HepG2 (cell line): Measurements from ENCODE around the gene ANKRD27. TPM values are rescaled to one million over a fixed set of nuclear protein-coding genes. Genes with fewer than 3 reads are reported as not detected.

Source experiments
- CENPX ChIP-seq: sonication (generic); formaldehyde crosslinking; IDR thresholded peaks from 2 replicates; pipeline ENCODE4 v1.9.0; 2021; ENCODE audit warnings: mild to moderate bottlenecking, missing genetic modification reagents, moderate library complexity
- FOXK1 ChIP-seq: sonication (generic); formaldehyde crosslinking; IDR thresholded peaks from 2 replicates; pipeline ENCODE4 v1.4.0; 2020; ENCODE audit warnings: low read depth, missing genetic modification reagents, borderline replicate concordance
- GMEB1 ChIP-seq: sonication (generic); formaldehyde crosslinking; IDR thresholded peaks from 2 replicates; pipeline ENCODE4 v1.5.1; 2020; ENCODE audit warnings: missing genetic modification reagents, mild to moderate bottlenecking, borderline replicate concordance
- HIVEP1 ChIP-seq: sonication (generic); formaldehyde crosslinking; IDR thresholded peaks from 2 replicates; pipeline ENCODE4 v1.4.0; 2020; ENCODE audit warnings: mild to moderate bottlenecking, missing genetic modification reagents
- IKZF1 ChIP-seq: fragments of 450-650 bp; IDR thresholded peaks from 2 replicates; pipeline ENCODE4 v1.7.1; 2016
- KLF6 ChIP-seq: IDR thresholded peaks from 2 replicates; pipeline ENCODE4 v1.8.0; 2016; ENCODE audit warnings: missing biosample characterization, missing genetic modification reagents
- MZF1 ChIP-seq: sonication (generic); formaldehyde crosslinking; IDR thresholded peaks from 2 replicates; pipeline ENCODE4 v1.8.1; 2023; ENCODE audit warnings: mild to moderate bottlenecking, missing genetic modification reagents, borderline replicate concordance
- NFYC ChIP-seq: IDR thresholded peaks from 2 replicates; pipeline ENCODE4 v1.6.1; 2016; ENCODE audit warnings: missing genetic modification reagents, missing compliant biosample characterization
- RELA ChIP-seq: sonication (generic); formaldehyde crosslinking; IDR thresholded peaks from 2 replicates; pipeline ENCODE4 v1.4.0; 2020; ENCODE audit warnings: missing genetic modification reagents
- RXRB ChIP-seq: IDR thresholded peaks from 2 replicates; pipeline ENCODE4 v1.6.1; 2016; ENCODE audit warnings: borderline replicate concordance, missing genetic modification reagents, missing compliant biosample characterization
- SP5 ChIP-seq: IDR thresholded peaks from 2 replicates; pipeline ENCODE4 v1.6.1; 2016; ENCODE audit warnings: low read depth, borderline replicate concordance
- SUZ12 ChIP-seq: fragments of 150-350 bp; IDR thresholded peaks from 2 replicates; pipeline ENCODE4 v1.6.1; 2014; ENCODE audit warnings: low read depth, low read length
- TOPORS ChIP-seq: sonication (generic); formaldehyde crosslinking; IDR thresholded peaks from 2 replicates; pipeline ENCODE4 v1.8.0; 2023; ENCODE audit warnings: mild to moderate bottlenecking, missing genetic modification reagents
- TSC22D2 ChIP-seq: sonication (generic); formaldehyde crosslinking; IDR thresholded peaks from 2 replicates; pipeline ENCODE4 v1.5.1; 2020; ENCODE audit warnings: missing genetic modification reagents, mild to moderate bottlenecking, borderline replicate concordance
- ZKSCAN8 ChIP-seq: IDR thresholded peaks from 2 replicates; pipeline ENCODE4 v1.6.1; 2016; ENCODE audit warnings: borderline replicate concordance, missing genetic modification reagents, missing compliant biosample characterization
- ZNF12 ChIP-seq: sonication (generic); formaldehyde crosslinking; IDR thresholded peaks from 2 replicates; pipeline ENCODE4 v1.5.0; 2020; ENCODE audit warnings: missing genetic modification reagents
- ZNF513 ChIP-seq: sonication (generic); formaldehyde crosslinking; conservative IDR thresholded peaks from 2 replicates; pipeline ENCODE4 v1.5.0; 2020; ENCODE audit warnings: missing genetic modification reagents
- ZNF776 ChIP-seq: sonication (generic); formaldehyde crosslinking; IDR thresholded peaks from 2 replicates; pipeline ENCODE4 v1.4.0; 2020; ENCODE audit warnings: mild to moderate bottlenecking, missing genetic modification reagents
- ZSCAN5A ChIP-seq: sonication (generic); formaldehyde crosslinking; IDR thresholded peaks from 2 replicates; pipeline ENCODE4 v1.8.0; 2022; ENCODE audit warnings: mild to moderate bottlenecking, missing genetic modification reagents, borderline replicate concordance
- polyA plus RNA-seq, 8 experiments: library from polyadenylated mRNA; depleted of rRNA in 3 of 8; stranded (reverse) in 7 of 8; unstranded in 1 of 8; fragments of >200 nt; fragmentation: Illumina TruSeq in 4 of 8; extraction: Trizol in 4 of 8; gene quantifications; 2 replicates each; pipeline versions ENCODE4 v1.2.1 to v1.2.3, GENCODE V29; 2011 to 2016; ENCODE audit warnings: low read depth in 4 of 8, missing spikeins in 1 of 8, mixed read lengths in 1 of 8; ENCODE audit not compliant: insufficient read depth in 1 of 8
- total RNA-seq, 5 experiments: library from RNA; depleted of rRNA; stranded (reverse); fragments of >200 nt; fragmentation: Illumina TruSeq; extraction: Trizol; gene quantifications; 2 replicates each; pipeline ENCODE4 v1.2.3, GENCODE V29; 2016; ENCODE audit warnings: low read depth in 1 of 5
- TF ChIP-seq, protein P1 (sequence below): sonication (generic); formaldehyde crosslinking; conservative IDR thresholded peaks from 2 replicates; pipeline ENCODE4 v1.4.0; 2020; ENCODE audit warnings: missing genetic modification reagents
- TF ChIP-seq, protein P2 (sequence below): sonication (generic); formaldehyde crosslinking; IDR thresholded peaks from 2 replicates; pipeline ENCODE4 v1.8.1; 2023; ENCODE audit warnings: mild to moderate bottlenecking, inconsistent platforms, moderate library complexity, missing genetic modification reagents, borderline replicate concordance
- TF ChIP-seq, protein P3 (sequence below): IDR thresholded peaks from 2 replicates; pipeline ENCODE4 v1.6.1; 2016; ENCODE audit warnings: low read depth, control low read depth

The ANKRD27 gene
- total and polyA plus RNA-seq, 2 of the 13 experiments (the other 11 are each of a cell fraction or from before 2014, with no cell fraction given): 22.2 to 23.7 TPM

DNA sequence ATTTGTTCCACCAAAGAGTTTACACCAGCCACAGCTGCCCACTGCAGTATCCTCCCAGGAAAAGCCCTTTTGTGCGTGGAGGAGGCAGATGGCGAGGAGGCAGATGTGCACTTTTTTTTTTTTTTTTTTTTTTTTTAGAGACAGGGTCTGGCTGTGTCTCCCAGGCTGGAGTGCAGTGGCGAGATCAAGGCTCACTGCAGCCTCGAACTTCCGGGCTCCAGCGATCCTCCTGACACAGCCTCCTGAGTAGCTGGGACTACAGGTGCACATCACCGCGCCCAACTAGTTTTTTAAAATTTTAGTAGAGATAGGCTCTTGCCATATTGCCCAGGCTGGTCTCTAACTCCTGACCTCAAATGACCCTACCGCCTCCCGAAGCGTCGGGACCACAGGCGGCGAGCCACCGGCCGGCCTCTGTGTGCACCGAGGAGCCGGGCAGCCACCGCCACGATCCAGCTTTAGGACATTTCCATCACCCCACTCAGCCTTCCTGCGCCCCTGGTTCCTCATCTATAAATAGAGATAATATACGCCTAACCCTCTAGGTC is 94.6 kb downstream of the ANKRD27 start (continued):
- TF ChIP-seq ZNF513 (CRISPR knock-in tag) (no peak), FOXK1 (CRISPR knock-in tag) (no peak), CENPX (CRISPR knock-in tag) (no peak), MZF1 (CRISPR knock-in tag) (no peak), IKZF1 (no peak), GMEB1 (CRISPR knock-in tag) (no peak), TOPORS (CRISPR knock-in tag) (0 out of 2 replicates have a peak, but pooled peaks have one; percentile 11), SP5 (CRISPR knock-in tag) (no peak), TSC22D2 (CRISPR knock-in tag) (no peak), KLF6 (CRISPR knock-in tag) (no peak), ZKSCAN8 (no peak), ZNF776 (CRISPR knock-in tag) (no peak), ZNF12 (CRISPR knock-in tag) (no peak), ZSCAN5A (CRISPR knock-in tag) (no peak), NFYC (CRISPR knock-in tag) (no peak), SUZ12 (no peak), HIVEP1 (no peak), RXRB (0 out of 2 replicates have a peak, but pooled peaks have one; percentile 50), RELA (CRISPR knock-in tag) (no peak)
- TF ChIP-seq, protein P1, sequence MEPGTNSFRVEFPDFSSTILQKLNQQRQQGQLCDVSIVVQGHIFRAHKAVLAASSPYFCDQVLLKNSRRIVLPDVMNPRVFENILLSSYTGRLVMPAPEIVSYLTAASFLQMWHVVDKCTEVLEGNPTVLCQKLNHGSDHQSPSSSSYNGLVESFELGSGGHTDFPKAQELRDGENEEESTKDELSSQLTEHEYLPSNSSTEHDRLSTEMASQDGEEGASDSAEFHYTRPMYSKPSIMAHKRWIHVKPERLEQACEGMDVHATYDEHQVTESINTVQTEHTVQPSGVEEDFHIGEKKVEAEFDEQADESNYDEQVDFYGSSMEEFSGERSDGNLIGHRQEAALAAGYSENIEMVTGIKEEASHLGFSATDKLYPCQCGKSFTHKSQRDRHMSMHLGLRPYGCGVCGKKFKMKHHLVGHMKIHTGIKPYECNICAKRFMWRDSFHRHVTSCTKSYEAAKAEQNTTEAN (CRISPR knock-in tag): 0 out of 2 replicates have a peak, but pooled peaks have one; percentile 14
- TF ChIP-seq, protein P2, sequence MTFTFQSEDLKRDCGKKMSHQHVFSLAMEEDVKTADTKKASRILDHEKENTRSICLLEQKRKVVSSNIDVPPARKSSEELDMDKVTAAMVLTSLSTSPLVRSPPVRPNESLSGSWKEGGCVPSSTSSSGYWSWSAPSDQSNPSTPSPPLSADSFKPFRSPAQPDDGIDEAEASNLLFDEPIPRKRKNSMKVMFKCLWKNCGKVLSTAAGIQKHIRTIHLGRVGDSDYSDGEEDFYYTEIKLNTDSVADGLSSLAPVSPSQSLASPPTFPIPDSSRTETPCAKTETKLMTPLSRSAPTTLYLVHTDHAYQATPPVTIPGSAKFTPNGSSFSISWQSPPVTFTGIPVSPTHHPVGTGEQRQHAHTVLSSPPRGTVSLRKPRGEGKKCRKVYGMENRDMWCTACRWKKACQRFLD: no peak
- TF ChIP-seq, protein P3, sequence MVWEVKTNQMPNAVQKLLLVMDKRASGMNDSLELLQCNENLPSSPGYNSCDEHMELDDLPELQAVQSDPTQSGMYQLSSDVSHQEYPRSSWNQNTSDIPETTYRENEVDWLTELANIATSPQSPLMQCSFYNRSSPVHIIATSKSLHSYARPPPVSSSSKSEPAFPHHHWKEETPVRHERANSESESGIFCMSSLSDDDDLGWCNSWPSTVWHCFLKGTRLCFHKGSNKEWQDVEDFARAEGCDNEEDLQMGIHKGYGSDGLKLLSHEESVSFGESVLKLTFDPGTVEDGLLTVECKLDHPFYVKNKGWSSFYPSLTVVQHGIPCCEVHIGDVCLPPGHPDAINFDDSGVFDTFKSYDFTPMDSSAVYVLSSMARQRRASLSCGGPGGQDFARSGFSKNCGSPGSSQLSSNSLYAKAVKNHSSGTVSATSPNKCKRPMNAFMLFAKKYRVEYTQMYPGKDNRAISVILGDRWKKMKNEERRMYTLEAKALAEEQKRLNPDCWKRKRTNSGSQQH (CRISPR knock-in tag): no peak
